Inferior parietal cortex (tissue), 1 donor: ENCODE measurements around the gene SRSF12.

Source experiments
- DNase-seq: peaks from one replicate; pipeline ENCODE4 v3.0.0-alpha.2; 2016; ENCODE audit errors: extremely low spot score

The SRSF12 gene

GRCh38 chr6:89117211-89118108, at the start of gene SRSF12:
Gene SRSF12 (minus strand): TSS chr6:89118071. CDS start chr6:89117887, 184 bp downstream.
- no peak for DNase-seq

- no peak for DNase-seq
Observed at GRCh38 chr6:89162047-89162371, 44.1 kb upstream of the SRSF12 start.

GRCh38 chr6:89161326-89162046, 43.6 kb upstream of the SRSF12 start:
- no peak for DNase-seq

- DNase-seq = no peak
Observed at GRCh38 chr6:89160331-89161092, 42.6 kb upstream of the SRSF12 start.

- no peak for DNase-seq
Observed at GRCh38 chr6:89154131-89154530, 36.3 kb upstream of the SRSF12 start.

- no peak for DNase-seq
Observed at GRCh38 chr6:89148016-89148750, 30.3 kb upstream of the SRSF12 start.

GRCh38 chr6:89146718-89147700, 29.1 kb upstream of the SRSF12 start:
- DNase-seq = no peak

GRCh38 chr6:89145956-89146717, 28.3 kb upstream of the SRSF12 start, which contains the start of gene PM20D2:
Gene PM20D2 (plus strand): TSS chr6:89146055. CDS start chr6:89146145, 90 bp downstream.
- DNase-seq = no peak

- peak; percentile 39 for DNase-seq
Observed at GRCh38 chr6:89145091-89145955, 27.5 kb upstream of the SRSF12 start.

GRCh38 chr6:89144354-89144906, 26.6 kb upstream of the SRSF12 start:
- no peak for DNase-seq

- no peak for DNase-seq
Observed at GRCh38 chr6:89140347-89141156, 22.7 kb upstream of the SRSF12 start.

- DNase-seq = no peak
Observed at GRCh38 chr6:89139509-89140346, 21.9 kb upstream of the SRSF12 start.

- DNase-seq = no peak
Observed at GRCh38 chr6:89138173-89138572, 20.3 kb upstream of the SRSF12 start.

- DNase-seq = no peak
Observed at GRCh38 chr6:89134723-89135122, 16.9 kb upstream of the SRSF12 start.

- no peak for DNase-seq
Observed at GRCh38 chr6:89133981-89134380, 16.1 kb upstream of the SRSF12 start.

GRCh38 chr6:89132057-89132456, 14.2 kb upstream of the SRSF12 start:
- DNase-seq = no peak
